Measurements from ENCODE around the gene USH2A. TPM values are rescaled to one million over a fixed set of nuclear protein-coding genes. Genes with fewer than 3 reads are reported as not detected.

The USH2A gene
- polyA plus RNA-seq, 3 donors: not detected

DNA sequence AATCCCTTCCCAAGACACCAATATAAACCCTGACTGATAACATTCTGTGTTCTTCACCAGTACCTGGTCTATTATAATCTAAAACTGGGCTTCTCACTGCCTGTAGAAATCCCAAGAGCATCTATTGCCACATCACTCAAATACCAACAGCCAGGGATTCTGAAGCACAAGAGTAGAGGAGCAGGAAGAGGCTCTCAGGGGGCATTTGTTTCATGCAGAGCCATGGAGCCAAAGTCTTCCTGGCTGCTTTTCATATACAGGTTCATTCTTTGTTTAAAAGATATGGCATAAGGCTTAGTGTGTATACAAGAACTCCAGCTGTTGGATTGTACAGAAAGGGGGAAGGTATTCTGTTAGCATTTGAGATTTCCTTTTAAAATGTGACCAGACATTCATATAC, 38.2 kb upstream of the USH2A start:
- no peak overlapping the region for H3K9ac ChIP-seq (ENCODE audit: insufficient read depth, low read length, poor library complexity, severe bottlenecking)
- H3K9me3 Mint-ChIP-seq: peaks cover 0 to 10% (median 2%) of the 10 kb centered on the region in 7 donors
- no peaks in the 10 kb centered on the region for H3K79me2 ChIP-seq (ENCODE audit: insufficient read depth, low read length)
- H3K4me1 Mint-ChIP-seq: no peaks in the 10 kb centered on the region
- no peaks in the 10 kb centered on the region for H3K36me3 Mint-ChIP-seq
- no peak overlapping the region for H3K27ac Mint-ChIP-seq
- H3K36me3 ChIP-seq (replicated peaks in 1 of 2; ENCODE audit: control insufficient read depth in 1 of 2, insufficient read depth in 2 of 2, low read length in 2 of 2): no peaks in the 10 kb centered on the region
- no peak overlapping the region for H3K4me3 Mint-ChIP-seq
- H3K4me1 ChIP-seq (ENCODE audit: control insufficient read depth in 1 of 2, insufficient read depth in 2 of 2, low read length in 2 of 2): no peaks in the 10 kb centered on the region
- no peak overlapping the region for H3K4me2 ChIP-seq (replicated peaks; ENCODE audit: extremely low read depth, low read length, poor library complexity, severe bottlenecking)
- H3K27me3 ChIP-seq (ENCODE audit: control insufficient read depth in 2 of 2, insufficient read depth in 2 of 2, low read length in 2 of 2): no peaks in the 10 kb centered on the region
- no peak overlapping the region for H3K27ac ChIP-seq (ENCODE audit: low read depth in 1 of 2, low read length in 2 of 2)
- H3K27me3 Mint-ChIP-seq (ENCODE audit: low read depth in 3 of 3): peaks cover 0 to 3% (median 2%) of the 10 kb centered on the region in 3 donors
- H3K4me3 ChIP-seq (replicated peaks in 1 of 3; ENCODE audit: low read depth in 2 of 3, low read length in 3 of 3): no peak overlapping the region
- no peak for DNase-seq
- TF ChIP-seq, protein P1, sequence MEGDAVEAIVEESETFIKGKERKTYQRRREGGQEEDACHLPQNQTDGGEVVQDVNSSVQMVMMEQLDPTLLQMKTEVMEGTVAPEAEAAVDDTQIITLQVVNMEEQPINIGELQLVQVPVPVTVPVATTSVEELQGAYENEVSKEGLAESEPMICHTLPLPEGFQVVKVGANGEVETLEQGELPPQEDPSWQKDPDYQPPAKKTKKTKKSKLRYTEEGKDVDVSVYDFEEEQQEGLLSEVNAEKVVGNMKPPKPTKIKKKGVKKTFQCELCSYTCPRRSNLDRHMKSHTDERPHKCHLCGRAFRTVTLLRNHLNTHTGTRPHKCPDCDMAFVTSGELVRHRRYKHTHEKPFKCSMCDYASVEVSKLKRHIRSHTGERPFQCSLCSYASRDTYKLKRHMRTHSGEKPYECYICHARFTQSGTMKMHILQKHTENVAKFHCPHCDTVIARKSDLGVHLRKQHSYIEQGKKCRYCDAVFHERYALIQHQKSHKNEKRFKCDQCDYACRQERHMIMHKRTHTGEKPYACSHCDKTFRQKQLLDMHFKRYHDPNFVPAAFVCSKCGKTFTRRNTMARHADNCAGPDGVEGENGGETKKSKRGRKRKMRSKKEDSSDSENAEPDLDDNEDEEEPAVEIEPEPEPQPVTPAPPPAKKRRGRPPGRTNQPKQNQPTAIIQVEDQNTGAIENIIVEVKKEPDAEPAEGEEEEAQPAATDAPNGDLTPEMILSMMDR (IDR thresholded peaks at IDR 0.05): no peak
- intact Hi-C loops (cut with micrococcal nuclease): no loop called here
- H3K9me3 ChIP-seq (replicated peaks in 1 of 2; ENCODE audit: control insufficient read depth in 1 of 2, insufficient read depth in 1 of 2, low read length in 2 of 2): no peaks in the 10 kb centered on the region
- H4K20me1 ChIP-seq (ENCODE audit: insufficient read depth, low read length): no peaks in the 10 kb centered on the region
- no peak overlapping the region for H2AFZ ChIP-seq (ENCODE audit: insufficient read depth, low read depth, low read length, poor library complexity, severe bottlenecking)

DNA sequence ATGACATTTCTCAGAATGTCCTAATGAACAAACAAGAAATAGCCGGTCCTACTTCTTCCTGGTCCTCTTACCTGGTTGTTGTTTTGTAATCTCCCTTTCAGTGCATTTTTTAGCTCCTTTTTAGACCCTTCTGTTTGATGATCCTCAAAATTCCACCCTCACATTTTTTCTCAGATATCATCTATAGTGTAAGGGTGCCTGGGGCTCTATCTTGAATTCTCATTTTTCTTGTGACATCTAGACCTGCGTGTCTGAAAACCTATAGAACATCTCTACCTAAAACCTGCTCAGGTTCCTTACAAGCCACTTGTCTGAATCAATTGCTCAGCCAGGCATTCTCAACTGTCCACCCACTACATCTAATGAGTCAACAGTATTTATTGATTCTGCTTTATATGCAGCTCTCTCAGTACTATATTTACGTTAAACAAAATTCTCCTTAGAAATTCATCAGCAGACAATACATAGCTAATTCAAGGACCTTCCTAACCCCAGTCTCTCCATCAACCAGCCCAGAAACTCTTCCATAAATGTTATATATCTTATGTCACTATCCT, 36.5 kb upstream of the USH2A start:
- Histone ChIP-seq H3K36me3 (replicated peaks in 1 of 2; ENCODE audit: control insufficient read depth in 1 of 2, insufficient read depth in 2 of 2, low read length in 2 of 2) (no peaks in the 10 kb centered on the region), H4K20me1 (ENCODE audit: insufficient read depth, low read length) (no peaks in the 10 kb centered on the region), H2AFZ (ENCODE audit: insufficient read depth, low read depth, low read length, poor library complexity, severe bottlenecking) (no peak overlapping the region), H3K4me3 (replicated peaks in 1 of 3; ENCODE audit: low read depth in 2 of 3, low read length in 3 of 3) (no peak overlapping the region), H3K27me3 (ENCODE audit: control insufficient read depth in 2 of 2, insufficient read depth in 2 of 2, low read length in 2 of 2) (no peaks in the 10 kb centered on the region), H3K27ac (ENCODE audit: low read depth in 1 of 2, low read length in 2 of 2) (no peak overlapping the region), H3K4me2 (replicated peaks; ENCODE audit: extremely low read depth, low read length, poor library complexity, severe bottlenecking) (no peak overlapping the region), H3K9ac (ENCODE audit: insufficient read depth, low read length, poor library complexity, severe bottlenecking) (no peak overlapping the region), H3K4me1 (ENCODE audit: control insufficient read depth in 1 of 2, insufficient read depth in 2 of 2, low read length in 2 of 2) (no peaks in the 10 kb centered on the region), H3K9me3 (replicated peaks in 1 of 2; ENCODE audit: control insufficient read depth in 1 of 2, insufficient read depth in 1 of 2, low read length in 2 of 2) (no peaks in the 10 kb centered on the region), H3K79me2 (ENCODE audit: insufficient read depth, low read length) (no peaks in the 10 kb centered on the region)
- Mint-ChIP-seq H3K9me3 (peaks cover 0 to 3% (median 2%) of the 10 kb centered on the region in 7 donors), H3K4me1 (no peaks in the 10 kb centered on the region), H3K36me3 (no peaks in the 10 kb centered on the region), H3K27ac (no peak overlapping the region), H3K4me3 (no peak overlapping the region), H3K27me3 (ENCODE audit: low read depth in 3 of 3) (peaks cover 0 to 3% (median 2%) of the 10 kb centered on the region in 3 donors)
- 94% methylated on average over 2 of the region's 3 CpGs for WGBS (ENCODE audit: insufficient coverage)
- TF ChIP-seq, protein P1 (IDR thresholded peaks at IDR 0.05): no peak
- intact Hi-C loops (cut with micrococcal nuclease): no loop called here
- no peak for DNase-seq
